ENCODE data around the gene THRA.

The THRA gene

DNA sequence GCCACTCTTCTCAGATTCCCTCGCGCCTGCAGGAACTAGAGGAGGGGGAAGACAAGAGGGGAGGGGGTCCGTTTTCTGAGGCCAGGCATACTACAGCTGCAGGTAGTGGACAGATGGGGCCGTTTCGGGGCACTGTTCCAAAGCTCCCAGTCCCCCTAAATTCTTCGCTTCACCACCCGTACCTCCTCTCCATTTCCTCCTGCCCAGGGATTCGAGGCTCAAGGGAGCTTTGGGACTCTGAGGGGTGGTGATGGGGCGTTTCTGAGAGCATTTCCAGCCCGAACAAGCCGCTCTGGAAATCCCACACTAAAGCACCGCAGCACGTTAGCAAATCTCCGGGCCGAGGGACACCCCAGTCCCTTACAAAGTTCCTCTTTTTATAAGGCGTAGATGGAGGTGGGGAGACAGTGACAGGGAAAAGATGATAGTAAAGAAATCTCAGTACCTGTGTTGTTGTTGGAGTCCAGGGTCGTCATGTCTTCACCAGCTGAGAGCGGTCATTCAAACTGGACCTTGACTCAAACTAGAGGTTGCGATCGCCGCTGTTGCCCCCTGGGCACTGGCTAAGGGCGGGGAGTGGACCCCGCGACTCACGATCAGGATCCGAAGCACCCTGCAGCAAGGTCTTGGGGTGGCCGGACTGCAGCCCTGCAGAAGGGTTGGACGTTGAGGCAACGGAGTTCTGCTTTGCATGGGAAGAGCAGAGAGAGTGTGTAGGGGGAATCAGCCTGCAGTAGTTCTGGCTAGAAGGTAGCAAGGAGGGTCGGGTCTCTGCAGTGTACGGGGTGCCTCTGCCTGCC lies 37.1 kb downstream of the THRA start:
- DNase-seq: peak; percentile 51

GRCh38 chr17:40100419-40100668 lies 37.6 kb downstream of the THRA start, which contains the start of gene NR1D1:
Gene NR1D1 (minus strand): TSS chr17:40100589. CDS start chr17:40100094, 495 bp downstream.
- no peak for DNase-seq

GRCh38 chr17:40100669-40101366 lies 38.1 kb downstream of the THRA start:
- DNase-seq: peak; percentile 94

DNA sequence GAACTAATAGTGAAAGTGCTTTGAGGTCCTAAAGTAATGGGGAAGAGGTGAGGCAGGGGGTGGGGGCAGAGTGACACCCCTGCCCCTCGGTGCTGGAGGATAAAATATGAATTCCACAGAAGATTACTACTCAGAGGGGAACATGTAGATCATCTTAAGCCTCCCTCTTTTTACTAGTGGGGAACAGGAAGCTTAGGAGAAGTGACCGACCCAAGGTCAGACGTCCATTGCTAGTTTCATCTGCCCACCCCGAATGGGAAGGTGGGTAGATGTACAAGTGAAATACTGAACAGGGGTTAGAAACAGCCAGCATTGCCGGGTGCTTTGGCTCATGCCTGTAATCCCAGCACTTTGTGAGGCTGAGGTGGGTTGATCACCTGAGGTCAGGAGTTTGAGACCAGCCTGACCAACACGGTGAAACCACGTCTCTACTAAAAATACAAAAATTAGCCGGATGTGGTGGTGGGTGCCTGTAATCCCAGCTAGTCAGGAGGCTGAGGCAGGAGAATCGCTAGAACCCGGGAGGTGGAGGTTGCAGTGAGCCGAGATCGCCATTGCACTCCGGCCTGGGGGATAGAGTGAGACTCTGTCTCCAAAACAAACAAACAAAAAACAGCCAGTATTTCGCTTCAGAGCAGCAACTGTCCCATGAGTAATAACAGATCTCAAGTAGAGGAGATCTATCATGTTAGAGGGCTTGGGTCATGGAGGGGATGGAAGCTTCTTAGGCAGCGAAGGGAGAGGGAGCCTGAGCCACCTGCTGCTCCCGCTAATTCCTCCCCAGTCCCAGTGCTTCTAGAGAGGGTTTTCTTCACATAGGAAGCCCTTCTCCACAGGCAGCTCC lies 38.8 kb downstream of the THRA start:
- peak; percentile 40 for DNase-seq

DNA sequence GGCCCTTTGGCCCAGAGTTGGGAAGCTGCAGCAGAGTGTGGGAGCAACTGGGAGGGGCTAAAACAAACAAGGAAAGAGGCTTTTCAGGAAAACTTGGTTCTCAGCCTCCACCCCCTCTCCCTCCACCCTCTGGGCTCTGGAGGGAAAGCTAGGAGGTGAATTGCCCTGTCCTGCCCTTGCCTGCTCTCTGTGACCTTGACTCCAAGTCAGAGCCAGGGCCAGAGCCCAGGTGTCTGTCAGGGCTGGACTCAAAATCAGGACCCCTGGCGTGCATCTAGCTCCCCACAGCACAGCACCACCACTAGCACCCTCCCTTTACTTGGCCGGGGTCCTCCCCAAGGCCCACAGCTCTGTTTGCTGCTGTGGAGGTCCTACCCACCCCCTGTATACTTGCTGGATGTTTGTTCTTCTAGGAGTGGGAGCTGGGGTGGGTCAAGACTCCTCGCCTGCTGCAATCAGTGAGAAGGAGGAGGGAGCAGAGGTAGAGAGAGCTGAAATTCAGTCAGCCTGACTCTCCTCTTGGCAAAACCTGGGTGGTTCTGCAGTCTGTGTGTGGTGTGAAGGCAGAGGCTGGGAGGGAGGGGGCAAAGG lies 40.4 kb downstream of the THRA start:
- no peak for DNase-seq

GRCh38 chr17:40103688-40104087 lies 40.9 kb downstream of the THRA start:
- no peak for DNase-seq

- no peak for DNase-seq
Measured at GRCh38 chr17:40104594-40105486, 42.1 kb downstream of the THRA start.

- DNase-seq: no peak
Measured at GRCh38 chr17:40105861-40106759, 43.3 kb downstream of the THRA start.

- DNase-seq: no peak
Measured at GRCh38 chr17:40106760-40107521, 44.2 kb downstream of the THRA start.

GRCh38 chr17:40107522-40108174 lies 44.9 kb downstream of the THRA start:
- DNase-seq: peak; percentile 56

- no peak for DNase-seq
Measured at GRCh38 chr17:40108970-40109824, 46.4 kb downstream of the THRA start.

- no peak for DNase-seq
Measured at GRCh38 chr17:40110026-40110845, 47.5 kb downstream of the THRA start.

DNA sequence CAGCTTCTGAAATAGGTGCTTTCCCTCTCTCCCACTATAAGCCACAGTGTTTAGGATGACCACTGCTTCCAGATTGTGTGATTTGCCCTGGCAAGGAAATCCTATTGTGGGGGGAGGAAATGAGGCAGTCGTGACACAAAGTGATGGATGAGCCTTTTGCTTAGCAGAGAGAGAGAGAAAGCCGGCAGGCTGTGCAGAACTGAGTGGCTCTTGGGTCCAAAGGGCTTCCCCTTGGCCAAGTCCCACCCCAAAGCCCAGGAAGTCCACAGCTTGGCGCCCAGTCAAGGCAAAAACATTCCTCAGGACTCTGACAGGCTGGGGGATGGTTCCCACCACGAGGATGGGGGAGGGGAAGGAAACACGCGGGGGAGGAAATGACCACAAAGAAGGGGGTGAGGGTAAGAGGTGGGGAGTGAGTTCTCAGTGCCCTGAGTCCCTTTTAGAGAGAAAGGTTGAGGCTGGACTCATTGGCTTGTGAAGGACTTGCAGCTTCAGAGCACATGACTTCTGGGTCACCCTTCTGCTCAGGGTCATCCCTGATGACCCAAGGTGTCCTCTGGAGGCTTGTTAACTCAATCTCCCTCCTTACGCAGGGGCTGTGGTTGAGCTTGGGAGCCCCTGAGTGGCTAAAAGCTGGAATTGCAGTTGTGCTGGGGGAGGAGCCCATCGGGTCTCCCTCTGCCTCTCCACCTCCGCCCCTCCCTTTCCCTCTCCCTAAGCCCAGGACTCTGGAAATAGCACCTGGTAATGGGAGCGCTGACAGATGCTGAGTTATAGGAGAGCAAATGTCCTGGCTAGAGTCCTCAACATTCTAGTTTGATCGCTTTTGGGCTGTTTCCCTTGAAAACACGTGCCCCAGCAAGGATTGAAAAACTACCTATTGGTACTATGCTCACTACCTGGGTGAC lies 48.7 kb downstream of the THRA start:
- peak; percentile 79 for DNase-seq

DNA sequence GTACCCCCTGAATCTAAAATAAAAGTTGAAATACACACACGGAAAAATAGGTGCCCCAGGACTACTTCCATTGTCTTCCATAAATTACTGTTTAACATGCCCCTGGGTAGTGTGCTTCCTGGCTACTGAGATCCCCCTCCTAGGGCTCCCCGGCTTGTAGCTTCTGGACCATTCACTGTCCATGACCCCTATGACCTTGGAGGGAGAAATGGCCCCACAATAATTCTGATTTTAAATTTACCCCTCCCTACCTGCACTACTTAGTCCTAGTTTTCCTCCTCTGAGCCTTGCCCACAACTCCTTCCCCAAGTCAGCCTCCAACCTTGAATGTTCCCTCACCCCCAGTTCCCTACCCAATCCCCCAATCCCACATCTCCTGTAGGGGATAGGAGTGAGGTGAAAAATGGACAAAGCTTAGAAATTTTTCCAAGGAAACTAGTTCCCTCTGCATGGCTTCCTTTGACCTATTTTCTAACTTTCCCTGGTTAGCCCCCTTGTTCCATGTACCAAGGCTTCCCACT lies 49.5 kb downstream of the THRA start:
- no peak for DNase-seq

DNA sequence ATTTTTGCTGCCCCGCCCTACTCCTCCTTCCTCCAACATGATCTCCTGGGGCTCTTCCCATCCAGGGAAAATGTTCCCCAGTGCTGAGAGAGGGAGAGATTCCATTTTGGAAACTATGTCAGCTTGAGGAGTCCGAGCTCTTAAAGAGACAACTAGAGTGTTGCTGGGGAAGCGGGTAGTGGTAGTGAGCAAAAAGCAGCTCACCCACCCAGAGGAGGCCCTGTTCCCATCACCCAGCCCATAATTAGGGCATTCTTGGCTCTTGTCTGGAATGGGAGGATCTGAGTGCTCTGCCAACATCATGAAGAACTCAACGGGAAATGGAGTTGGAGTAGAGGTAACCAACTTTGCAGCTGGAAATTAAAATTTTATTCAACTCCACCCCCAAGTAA lies 49.9 kb downstream of the THRA start:
- DNase-seq: no peak

DNA sequence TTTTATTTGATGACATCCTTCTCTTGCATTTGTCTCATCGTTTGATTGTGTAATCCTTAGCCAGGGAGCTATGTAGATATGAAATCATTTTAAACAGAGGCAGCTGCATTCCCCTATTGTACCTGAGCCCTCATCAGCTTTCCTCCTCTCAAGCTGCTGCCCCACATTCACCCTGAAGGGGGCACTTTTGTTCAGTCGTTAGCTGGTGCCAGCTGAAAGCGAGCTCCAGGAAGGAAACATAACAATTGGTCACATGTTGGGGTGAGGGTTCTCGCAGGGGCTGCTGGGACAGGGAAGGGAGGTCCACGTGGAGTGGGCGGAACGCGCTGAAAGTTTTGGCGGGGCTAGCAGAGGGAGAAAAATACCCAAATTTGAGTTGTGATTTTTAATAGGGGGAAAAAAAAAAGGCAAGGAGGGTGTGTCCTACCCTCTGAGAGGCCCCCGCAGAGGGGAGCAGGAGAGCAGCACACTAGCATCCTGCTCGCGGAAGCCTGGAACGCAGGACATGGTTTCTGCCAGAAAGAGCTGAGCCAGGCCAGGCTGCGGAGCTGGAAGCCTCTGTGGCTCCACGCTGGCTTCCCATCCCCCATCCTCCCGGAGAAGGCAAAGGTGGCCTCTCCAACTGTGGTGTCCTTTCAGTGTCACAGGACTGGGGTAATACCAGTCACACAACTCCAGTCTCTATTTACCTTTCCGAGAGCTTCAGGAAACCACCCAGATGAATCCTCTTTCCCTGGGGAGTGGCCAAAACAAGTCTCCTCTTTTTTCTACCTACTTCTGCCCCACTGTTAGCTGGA lies 50.5 kb downstream of the THRA start:
- peak; percentile 93 for DNase-seq
